Cerebellar cortex (tissue), 1 donor: ENCODE data around the gene MINDY3.
"Not testable (repeated sequence)": the region's sequence is repeated elsewhere in the genome, so short reads cannot be mapped to it uniquely, and the experiment has no call there.

Source experiments
- DNase-seq: peaks from one replicate; pipeline ENCODE4 v3.0.0-alpha.2; 2015; ENCODE audit warnings: low spot score

MINDY3 gene

DNA sequence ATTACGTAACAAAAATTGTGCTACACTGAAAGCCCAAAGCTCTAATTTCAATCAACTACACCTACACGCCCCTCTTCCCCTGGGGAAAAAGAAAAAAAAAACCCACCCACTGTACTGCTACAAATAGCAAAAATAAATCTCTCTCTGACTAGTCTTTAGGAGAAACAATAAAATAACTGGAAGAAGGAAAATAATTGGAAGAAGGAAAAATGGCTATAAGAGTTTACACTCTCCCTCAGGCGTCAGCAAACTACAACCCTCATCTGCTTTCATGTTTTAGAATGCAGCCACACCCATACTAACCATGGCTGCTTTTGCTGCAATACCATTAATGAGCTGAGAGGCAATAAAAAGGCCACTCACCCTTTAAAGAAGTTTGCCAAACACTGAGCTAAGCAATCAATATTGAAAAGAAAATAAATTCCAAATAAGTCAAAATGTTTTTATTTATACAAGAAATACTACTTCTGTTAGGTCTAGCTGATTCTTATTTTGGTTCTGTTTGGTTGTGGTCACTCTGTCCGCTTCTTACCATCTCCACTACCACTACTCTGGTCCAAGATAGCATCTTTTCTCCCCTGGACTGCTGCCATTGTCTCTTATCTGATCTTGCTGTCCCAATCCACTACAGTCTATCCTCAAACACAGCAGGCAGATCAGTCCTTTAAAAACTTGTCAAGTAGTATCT lies 3.8 kb downstream of the MINDY3 start:
- DNase-seq, result no peak

- DNase-seq, result no peak
Measured at GRCh38 chr10:15853800-15854199, 6.5 kb downstream of the MINDY3 start.

- no peak for DNase-seq
Measured at GRCh38 chr10:15852111-15852557, 8.2 kb downstream of the MINDY3 start.

- not testable (repeated sequence) for DNase-seq
Measured at GRCh38 chr10:15850337-15850978, 9.8 kb downstream of the MINDY3 start.

GRCh38 chr10:15849316-15849715 lies 11.0 kb downstream of the MINDY3 start:
- DNase-seq, result no peak

DNA sequence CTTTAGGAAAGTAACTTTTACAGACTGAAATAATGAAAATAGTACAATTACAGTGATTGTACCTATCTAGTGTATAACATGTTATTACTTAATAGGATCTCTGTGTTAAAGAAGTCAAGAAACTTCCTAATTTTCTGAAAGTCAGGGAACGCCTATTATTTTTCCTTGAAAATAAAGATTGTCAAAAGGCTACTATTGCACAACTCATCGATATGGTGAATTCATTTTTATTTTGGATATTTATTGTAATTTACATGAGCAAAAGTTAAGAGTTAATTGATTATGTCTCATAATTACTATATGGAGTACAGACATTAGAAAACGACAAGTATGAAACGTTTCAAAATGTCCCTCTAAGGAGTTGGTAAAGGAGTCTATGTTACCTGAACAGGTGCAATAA lies 12.8 kb downstream of the MINDY3 start:
- DNase-seq, result no peak

DNA sequence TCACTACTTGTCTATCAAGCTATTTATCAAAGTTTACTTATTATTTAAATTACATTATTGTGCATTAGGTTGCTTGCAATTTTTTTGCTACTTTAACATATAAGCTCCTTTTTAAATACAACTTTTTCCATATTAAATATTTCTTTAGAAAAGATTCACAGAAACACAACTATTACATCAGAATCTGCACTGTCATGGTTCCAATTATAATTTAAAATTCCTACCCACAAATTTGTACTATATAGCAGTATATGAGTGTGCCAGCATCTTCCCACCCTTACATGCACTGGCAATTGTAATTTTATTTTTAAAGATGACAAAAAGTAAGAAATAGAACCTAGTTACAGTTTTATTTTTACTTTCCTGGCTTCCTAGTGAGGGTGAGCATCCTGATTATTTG lies 15.8 kb downstream of the MINDY3 start:
- no peak for DNase-seq

DNA sequence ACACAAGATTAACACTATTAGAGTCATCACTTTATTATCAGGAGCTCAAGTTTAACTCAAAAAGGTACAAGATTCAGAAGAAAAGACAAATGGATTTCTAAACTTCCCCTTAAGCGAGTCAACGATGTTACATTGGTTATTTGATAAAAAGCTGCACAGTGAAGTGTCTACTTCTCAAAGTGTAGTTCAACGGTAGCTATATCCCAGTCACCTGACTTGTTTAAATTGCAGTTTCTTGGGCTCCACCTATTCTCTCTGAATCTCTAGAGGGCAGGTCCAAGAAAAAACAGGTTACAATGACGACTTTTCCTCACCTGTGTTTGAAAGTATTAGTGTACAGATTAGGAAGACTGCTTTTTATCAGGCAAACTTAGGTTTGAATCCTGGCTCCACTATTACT lies 16.6 kb downstream of the MINDY3 start:
- no peak for DNase-seq

DNA sequence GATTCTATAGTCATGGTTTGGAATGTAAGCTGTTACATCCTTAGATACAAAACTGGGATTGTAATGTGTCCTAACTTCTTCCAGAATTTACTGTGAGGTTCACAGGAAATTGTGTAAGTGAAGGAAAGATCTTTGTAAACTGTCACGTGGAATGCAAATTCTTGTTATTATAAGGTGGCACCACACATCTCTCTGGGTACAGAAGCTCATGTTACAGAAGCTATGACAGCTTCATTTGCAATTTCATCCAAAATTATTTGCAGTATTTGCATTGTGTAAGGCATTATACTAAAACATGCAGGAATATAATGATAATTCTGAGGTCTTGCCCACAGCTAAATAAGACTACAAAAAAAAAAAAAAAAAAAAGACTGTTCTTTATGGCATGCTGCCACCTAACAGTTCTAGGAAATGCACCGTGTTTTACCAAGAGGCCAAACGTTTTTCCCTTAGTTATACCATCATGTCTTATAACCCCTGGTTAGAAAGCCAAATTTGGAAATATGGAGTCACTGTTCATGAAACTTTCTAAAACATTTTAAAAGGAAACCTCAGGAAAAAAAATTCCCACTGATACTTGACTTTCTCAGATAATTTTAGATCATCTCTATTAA lies 17.6 kb downstream of the MINDY3 start:
- no peak for DNase-seq

GRCh38 chr10:15841696-15842095 lies 18.6 kb downstream of the MINDY3 start:
- no peak for DNase-seq

GRCh38 chr10:15836807-15837206 lies 23.5 kb downstream of the MINDY3 start:
- DNase-seq, result no peak

- no peak for DNase-seq
Measured at GRCh38 chr10:15829495-15829894, 30.8 kb downstream of the MINDY3 start.

- DNase-seq, result peak; percentile 29
Measured at GRCh38 chr10:15824498-15824897, 35.8 kb downstream of the MINDY3 start.

GRCh38 chr10:15822131-15822530 lies 38.2 kb downstream of the MINDY3 start:
- DNase-seq, result no peak

- DNase-seq, result no peak
Measured at GRCh38 chr10:15821046-15821683, 39.1 kb downstream of the MINDY3 start.

- no peak for DNase-seq
Measured at GRCh38 chr10:15817409-15818046, 42.8 kb downstream of the MINDY3 start.

DNA sequence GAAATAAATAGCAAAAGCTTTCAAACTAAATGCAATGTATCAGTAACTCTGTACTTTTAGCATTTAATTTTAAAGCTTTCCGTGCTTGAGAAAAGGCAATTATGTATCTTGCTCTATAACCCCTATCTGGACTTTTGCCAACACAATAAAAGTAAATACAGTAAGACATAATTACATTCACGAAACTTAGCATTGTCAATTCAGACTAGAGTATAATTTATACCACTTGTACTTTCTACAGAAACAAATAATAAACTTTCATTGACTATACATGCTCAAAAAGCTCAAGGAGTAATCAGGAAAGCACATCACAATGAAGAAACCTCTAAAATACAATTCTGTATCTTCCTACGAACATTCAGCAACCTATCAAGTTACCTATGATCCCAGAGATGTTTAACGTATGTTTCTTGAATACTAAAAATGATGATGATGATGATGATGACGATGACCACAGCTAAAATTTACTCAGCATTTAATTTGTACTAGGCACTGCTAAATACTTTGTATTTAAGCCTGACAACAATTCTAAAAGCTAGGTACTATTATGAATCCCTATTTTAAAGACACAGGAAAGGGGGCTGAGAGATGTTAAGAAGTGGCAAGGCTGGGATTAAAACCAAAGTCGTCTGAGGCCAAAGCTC lies 44.9 kb downstream of the MINDY3 start:
- DNase-seq, result no peak

GRCh38 chr10:15814565-15814964 lies 45.7 kb downstream of the MINDY3 start:
- no peak for DNase-seq

DNA sequence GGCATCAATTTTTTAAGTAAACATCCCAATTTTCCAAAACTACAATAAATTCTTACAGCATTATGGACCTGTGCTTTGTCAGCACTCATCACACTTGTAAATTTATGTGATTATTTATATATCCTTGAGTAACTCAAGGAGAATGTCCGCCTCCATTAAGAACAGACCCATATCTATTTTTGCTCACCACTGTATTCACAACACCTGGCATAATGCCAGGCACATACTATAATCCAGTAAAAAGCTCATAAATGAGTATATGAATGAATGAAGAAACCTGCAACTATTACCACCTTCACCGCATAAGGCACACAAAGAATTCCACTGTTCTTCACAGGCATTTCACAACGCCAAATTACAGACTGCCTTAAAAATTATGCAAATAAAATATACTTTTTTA lies 46.9 kb downstream of the MINDY3 start:
- DNase-seq, result no peak

DNA sequence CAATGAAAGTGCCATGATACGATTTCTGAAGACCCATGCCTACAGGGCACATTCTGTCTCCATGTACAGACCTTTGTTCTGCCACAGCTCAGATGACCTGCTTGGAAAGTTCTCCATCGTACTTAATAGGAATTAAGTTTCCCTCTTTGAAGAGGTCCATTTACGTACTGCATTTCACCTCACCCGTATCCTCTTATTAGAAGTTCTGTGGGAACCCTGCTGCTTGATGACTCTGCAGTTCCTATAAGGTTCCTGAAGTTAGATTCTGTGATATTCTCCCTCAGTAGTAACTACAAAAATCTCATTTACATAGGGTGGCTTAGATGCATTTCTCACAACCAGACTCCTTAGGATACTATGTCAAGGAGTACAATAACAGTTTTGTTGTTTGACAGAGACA lies 50.9 kb downstream of the MINDY3 start:
- DNase-seq, result no peak

- no peak for DNase-seq
Measured at GRCh38 chr10:15808204-15808797, 52.0 kb downstream of the MINDY3 start.
